22Rv1 (cell line): ENCODE results near the gene RNF126.

ENCODE experiments used
- H3K27ac ChIP-seq: fragments of 450-650 bp; 2 replicates; pipeline ENCODE4 v1.5.1; 2017
- ZFX ChIP-seq: fragments of 450-650 bp; IDR thresholded peaks from 2 replicates; pipeline ENCODE4 v1.6.1; 2017; ENCODE audit warnings: antibody characterized with exemption, borderline replicate concordance
- TF ChIP-seq, protein P1 (sequence below): fragments of 450-650 bp; IDR thresholded peaks from 2 replicates; pipeline ENCODE4 v1.5.1; 2017; ENCODE audit warnings: mild to moderate bottlenecking

Gene RNF126

DNA sequence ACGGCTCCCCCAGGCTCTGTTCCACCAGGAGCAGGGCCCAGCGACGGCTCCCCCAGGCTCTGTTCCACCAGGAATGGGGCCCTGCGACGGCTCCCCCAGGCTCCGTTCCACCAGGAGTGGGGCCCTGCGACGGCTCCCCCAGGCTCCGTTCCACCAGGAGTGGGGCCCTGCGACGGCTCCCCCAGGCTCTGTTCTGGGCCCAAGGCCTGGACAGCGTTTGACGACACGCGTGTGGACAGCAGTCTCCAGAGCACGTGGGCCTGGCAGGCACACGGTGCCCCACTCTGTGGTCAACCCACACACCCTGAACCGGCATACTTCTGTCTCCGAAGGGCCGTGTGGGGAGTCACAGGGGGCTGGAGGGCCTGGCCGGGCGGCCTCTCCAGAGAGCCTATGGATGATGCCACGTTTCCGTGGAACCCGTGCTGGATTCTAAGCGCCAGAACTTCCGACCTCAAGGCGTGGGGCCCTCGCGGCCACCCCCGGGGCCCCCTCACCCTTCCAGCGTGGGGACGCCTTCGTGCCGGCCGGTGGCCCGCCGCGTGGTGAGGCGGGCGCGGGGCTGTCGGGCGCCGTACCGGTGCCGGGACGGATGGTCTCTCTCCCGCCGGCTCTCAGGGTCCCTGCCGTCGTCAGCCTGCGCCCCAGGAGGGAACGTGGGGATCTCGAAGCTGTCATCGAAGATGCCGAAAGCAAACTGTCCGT, 11.7 kb downstream of the RNF126 start:
- TF ChIP-seq, protein P1, sequence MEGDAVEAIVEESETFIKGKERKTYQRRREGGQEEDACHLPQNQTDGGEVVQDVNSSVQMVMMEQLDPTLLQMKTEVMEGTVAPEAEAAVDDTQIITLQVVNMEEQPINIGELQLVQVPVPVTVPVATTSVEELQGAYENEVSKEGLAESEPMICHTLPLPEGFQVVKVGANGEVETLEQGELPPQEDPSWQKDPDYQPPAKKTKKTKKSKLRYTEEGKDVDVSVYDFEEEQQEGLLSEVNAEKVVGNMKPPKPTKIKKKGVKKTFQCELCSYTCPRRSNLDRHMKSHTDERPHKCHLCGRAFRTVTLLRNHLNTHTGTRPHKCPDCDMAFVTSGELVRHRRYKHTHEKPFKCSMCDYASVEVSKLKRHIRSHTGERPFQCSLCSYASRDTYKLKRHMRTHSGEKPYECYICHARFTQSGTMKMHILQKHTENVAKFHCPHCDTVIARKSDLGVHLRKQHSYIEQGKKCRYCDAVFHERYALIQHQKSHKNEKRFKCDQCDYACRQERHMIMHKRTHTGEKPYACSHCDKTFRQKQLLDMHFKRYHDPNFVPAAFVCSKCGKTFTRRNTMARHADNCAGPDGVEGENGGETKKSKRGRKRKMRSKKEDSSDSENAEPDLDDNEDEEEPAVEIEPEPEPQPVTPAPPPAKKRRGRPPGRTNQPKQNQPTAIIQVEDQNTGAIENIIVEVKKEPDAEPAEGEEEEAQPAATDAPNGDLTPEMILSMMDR: no peak
- TF ChIP-seq ZFX: no peak
- H3K27ac ChIP-seq: no peak overlapping the region

DNA sequence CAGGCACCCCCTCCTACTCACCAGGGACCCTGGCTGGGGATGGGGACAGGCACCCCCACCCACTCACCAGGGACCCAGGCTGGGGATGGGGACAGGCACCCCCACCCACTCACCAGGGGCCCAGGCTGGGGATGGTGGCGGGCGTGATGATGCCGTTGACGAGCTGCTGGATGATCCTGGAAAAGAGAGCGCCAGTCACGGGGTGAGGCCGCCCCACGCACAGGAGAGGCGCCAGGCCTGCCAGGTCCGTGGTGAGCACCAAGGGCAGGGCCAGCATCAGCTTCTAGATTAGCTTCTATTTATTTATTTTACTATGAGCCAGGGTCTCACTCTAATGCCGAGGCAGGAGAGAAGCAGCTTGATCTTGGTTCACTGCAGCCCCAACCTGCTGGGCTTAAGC, 12.9 kb downstream of the RNF126 start:
- H3K27ac ChIP-seq: no peak overlapping the region
- TF ChIP-seq ZFX: no peak
- TF ChIP-seq, protein P1: no peak

DNA sequence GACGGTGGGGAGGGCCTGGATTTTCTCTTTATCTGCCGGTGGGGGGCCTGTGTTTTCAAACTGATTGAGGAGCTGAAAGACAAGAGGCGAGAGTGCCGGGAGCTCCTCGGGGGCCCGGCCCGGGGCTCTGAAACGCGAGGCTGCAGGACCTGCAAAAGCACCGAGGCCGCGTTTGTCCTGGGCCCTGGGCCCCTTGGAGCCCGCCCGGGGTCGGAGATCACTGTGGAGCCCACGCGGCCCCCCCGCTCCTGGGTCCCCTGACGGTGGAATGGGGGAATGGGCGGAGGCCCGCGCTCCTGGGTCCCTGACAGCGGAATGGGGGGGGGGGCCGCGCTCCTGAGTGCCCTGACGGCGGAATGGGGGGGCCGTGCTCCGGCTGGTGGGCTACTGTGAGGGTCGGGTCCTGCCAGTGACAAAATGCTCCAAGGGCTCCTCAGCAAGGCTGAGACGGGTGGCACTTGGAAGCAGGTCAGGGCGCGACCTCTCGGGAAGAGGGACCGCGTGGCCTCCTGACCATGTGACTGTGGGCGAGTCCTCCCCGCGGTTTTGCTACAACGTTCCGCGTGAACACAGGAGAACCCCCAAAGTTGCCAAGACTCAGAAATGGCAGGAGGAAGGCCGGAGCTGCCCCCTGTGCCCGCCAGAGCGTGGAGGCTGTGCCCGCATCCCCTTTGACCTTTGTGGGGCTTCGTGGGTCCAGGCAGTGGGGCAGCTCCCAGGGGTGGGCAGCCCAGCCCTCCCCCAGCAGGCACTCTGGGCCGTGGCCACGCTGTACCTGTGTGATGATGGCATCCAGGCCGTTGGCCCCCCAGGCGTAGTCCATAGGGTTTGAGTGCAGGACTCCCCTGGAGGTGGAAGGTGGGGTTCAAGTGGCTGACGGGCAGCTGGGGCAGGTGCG, 13.9 kb downstream of the RNF126 start:
- no peak overlapping the region for H3K27ac ChIP-seq
- no peak for TF ChIP-seq ZFX

- TF ChIP-seq ZFX: no peak
- TF ChIP-seq, protein P1: no peak
- H3K27ac ChIP-seq: no peak overlapping the region
Measured at GRCh38 chr19:648305-648704, 14.7 kb downstream of the RNF126 start.

DNA sequence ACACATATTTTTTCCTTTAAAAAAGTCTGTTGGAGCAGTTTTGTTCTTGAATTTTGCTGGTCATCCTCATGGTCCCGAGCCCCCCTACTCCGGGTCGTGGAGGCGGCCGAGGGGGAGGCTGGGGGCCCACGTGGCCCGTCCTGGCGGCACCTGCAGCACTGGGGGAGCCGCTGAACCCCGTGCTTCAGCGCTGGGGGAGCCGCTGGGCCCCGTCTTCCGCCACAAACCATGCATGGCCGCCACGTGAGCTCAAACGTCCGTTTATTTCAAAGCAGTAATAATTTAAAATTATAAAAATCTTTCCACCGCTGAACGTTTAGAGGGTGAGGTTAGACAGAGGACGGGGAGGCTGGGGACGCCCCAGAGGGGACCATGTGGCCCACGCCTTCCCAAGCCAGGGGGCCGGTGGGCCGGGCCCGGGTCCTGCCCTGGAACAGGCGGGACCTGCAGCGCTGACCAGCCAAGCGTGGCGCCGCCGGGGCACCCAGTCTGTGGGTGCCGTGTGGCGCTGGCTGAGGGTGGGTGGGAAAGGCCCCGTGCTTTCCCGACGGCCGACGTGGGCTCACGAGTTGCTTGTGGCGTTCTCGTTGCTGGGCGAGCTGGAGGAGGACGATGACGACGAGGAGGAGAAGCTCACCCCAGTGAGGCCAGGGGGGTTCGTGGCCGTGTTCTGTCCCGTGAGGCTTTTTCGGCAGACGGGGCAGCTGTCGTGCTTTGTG, 15.3 kb downstream of the RNF126 start:
- H3K27ac ChIP-seq: no peak overlapping the region
- TF ChIP-seq, protein P1: no peak
- TF ChIP-seq ZFX: no peak

GRCh38 chr19:646779-647565, 16.0 kb downstream of the RNF126 start:
- TF ChIP-seq, protein P1: no peak
- no peak for TF ChIP-seq ZFX
- no peak overlapping the region for H3K27ac ChIP-seq
